ENCODE data around the gene AKAP12.

AKAP12 gene

DNA sequence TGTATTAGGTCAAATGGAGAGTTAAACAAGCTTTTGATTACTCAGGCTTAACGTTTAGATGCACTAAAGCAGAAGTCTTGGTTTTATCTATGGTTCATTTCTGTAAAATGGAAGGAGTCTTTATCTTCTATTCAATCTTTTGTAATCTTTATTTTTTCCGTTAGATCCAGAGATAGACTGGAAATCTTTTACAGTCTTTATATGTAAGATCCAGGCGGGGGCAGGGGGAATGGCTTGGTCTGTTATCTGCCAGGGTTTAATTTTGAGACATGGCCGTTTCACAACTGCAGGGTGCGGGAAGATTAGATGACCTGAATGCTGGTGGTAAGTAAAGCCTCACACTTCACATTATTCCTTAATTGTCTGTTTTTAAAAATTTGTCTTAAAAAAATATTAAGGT, 3.7 kb downstream of the AKAP12 start:
- no peak for DNase-seq
- TF ChIP-seq POLR2A (IDR thresholded peaks at IDR 0.05; ENCODE audit: low read length) (no peak), GATA1 (IDR thresholded peaks at IDR 0.05; ENCODE audit: low read depth, low read length) (no peak)

GRCh38 chr6:151247490-151247889, 7.7 kb downstream of the AKAP12 start:
- no peak for TF ChIP-seq GATA1 (IDR thresholded peaks at IDR 0.05; ENCODE audit: low read depth, low read length)
- no peak for TF ChIP-seq POLR2A (IDR thresholded peaks at IDR 0.05; ENCODE audit: low read length)
- no peak for DNase-seq

GRCh38 chr6:151248295-151248694, 8.5 kb downstream of the AKAP12 start:
- TF ChIP-seq POLR2A (IDR thresholded peaks at IDR 0.05; ENCODE audit: low read length) (no peak), GATA1 (IDR thresholded peaks at IDR 0.05; ENCODE audit: low read depth, low read length) (no peak)
- DNase-seq, result no peak

GRCh38 chr6:151252634-151253033, 12.9 kb downstream of the AKAP12 start:
- DNase-seq, result no peak
- no peak for TF ChIP-seq POLR2A (IDR thresholded peaks at IDR 0.05; ENCODE audit: low read length)
- TF ChIP-seq GATA1 (IDR thresholded peaks at IDR 0.05; ENCODE audit: low read depth, low read length), result no peak

DNA sequence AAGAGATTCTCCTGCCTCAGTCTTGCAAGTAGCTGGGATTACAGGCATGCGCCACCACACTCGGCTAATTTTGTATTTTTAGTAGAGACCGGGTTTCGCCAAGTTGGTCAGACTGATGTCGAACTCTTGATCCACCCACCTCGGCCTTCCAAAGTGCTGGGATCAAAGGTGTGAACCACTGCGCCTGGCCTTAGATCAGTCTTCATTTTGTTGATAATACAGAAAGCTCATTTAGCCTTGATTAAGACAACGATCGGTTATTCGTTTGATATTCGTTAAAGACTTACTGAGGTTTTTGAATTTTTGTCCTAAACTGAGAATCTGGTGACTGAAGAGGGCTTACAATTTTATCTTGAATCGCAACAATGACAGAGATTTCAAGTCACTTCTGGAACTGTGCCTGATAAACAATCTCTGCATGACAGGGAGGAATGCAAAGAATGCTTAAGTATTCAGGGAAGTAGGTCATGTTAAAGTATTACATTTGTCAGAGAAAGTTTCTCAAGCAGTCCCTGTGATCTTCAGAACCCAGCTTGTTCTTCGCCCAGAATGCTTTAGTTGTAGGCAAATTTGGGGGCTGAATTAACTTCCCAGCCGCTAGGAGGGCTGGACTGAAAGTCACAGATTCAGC, 14.8 kb downstream of the AKAP12 start:
- TF ChIP-seq GATA1 (IDR thresholded peaks at IDR 0.05; ENCODE audit: low read depth, low read length) (no peak), POLR2A (IDR thresholded peaks at IDR 0.05; ENCODE audit: low read length) (no peak)
- DNase-seq, result no peak

DNA sequence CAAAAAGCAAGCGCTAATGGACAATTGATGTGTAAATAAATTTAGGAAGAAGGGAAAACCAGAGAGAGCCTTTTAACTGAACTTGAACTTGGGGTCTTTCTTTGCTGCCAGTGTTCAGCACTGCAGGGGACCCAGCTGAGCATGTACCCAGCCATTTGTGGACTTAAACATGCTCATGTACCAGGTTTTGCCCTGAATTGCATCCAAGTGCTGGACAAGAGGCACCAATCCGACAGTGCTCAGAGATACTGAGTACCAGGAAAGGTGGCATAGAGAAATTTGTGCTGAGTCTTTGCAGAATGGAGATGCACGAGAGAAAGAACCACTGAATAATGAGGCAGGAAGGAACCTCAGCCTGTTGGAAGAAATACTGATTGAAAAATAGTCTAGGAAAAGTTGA, 16.0 kb downstream of the AKAP12 start:
- no peak for DNase-seq
- TF ChIP-seq GATA1 (IDR thresholded peaks at IDR 0.05; ENCODE audit: low read depth, low read length) (no peak), POLR2A (IDR thresholded peaks at IDR 0.05; ENCODE audit: low read length) (no peak)

- TF ChIP-seq GATA1 (IDR thresholded peaks at IDR 0.05; ENCODE audit: low read depth, low read length), result no peak
- no peak for TF ChIP-seq POLR2A (IDR thresholded peaks at IDR 0.05; ENCODE audit: low read length)
- DNase-seq, result no peak
Measured at GRCh38 chr6:151257985-151258445, 18.2 kb downstream of the AKAP12 start.

GRCh38 chr6:151260205-151260604, 20.4 kb downstream of the AKAP12 start:
- no peak for DNase-seq

DNA sequence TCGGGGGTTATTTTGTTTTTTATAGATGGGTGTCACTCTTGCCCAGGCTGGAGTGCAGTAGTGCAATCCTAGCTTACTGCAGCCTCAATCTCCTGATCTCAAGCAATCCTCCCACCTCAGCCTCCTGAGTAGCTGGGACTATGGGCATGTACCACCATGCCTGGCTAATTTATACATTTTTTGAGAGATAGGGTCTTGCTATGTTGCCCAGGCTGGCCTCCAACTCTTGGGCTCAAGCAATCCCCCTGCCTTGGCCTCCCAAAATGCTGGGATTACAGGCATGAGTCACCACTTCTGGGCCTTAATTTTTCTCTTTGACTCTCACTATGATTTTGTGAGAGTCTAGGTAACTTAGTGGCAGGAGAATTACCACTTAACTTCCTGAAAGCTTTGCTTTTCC, 23.3 kb downstream of the AKAP12 start:
- no peak for TF ChIP-seq POLR2A (IDR thresholded peaks at IDR 0.05; ENCODE audit: low read length)
- no peak for TF ChIP-seq GATA1 (IDR thresholded peaks at IDR 0.05; ENCODE audit: low read depth, low read length)
- no peak for DNase-seq

More at GRCh38 chr6:151260205-151260604, 20.4 kb downstream of the AKAP12 start:
- TF ChIP-seq GATA1 (IDR thresholded peaks at IDR 0.05; ENCODE audit: low read depth, low read length) (no peak), POLR2A (IDR thresholded peaks at IDR 0.05; ENCODE audit: low read length) (no peak)

DNA sequence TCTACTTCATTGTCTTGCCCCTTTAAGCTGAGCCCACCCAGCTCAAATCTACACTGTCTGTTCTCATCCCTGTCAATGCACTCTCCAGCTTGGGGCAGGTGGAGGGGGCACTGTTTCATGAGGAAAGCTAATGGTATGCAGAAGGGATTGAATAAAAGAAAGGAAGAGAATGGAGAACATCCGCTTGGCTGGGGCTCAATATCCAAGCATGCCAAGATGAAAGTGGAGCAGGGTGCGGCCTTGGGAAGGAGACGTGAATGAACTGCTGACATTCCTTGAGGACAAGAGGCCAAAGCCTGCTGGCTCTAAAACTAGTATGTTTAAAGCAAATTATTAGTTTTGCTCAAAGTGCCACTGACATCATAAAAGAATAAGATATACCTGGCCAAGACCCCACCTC, 24.2 kb downstream of the AKAP12 start:
- no peak for TF ChIP-seq GATA1 (IDR thresholded peaks at IDR 0.05; ENCODE audit: low read depth, low read length)
- TF ChIP-seq POLR2A (IDR thresholded peaks at IDR 0.05; ENCODE audit: low read length), result no peak
- no peak for DNase-seq

GRCh38 chr6:151265282-151265681, 25.5 kb downstream of the AKAP12 start:
- TF ChIP-seq POLR2A (IDR thresholded peaks at IDR 0.05; ENCODE audit: low read length), result no peak
- no peak for TF ChIP-seq GATA1 (IDR thresholded peaks at IDR 0.05; ENCODE audit: low read depth, low read length)
- no peak for DNase-seq

- no peak for DNase-seq
- TF ChIP-seq POLR2A (IDR thresholded peaks at IDR 0.05; ENCODE audit: low read length), result no peak
Measured at GRCh38 chr6:151269321-151269995, 29.7 kb downstream of the AKAP12 start.

- no peak for DNase-seq
- TF ChIP-seq GATA1 (IDR thresholded peaks at IDR 0.05; ENCODE audit: low read depth, low read length) (no peak), POLR2A (IDR thresholded peaks at IDR 0.05; ENCODE audit: low read length) (no peak)
Measured at GRCh38 chr6:151275121-151275520, 35.4 kb downstream of the AKAP12 start.

GRCh38 chr6:151275566-151275965, 35.8 kb downstream of the AKAP12 start:
- no peak for TF ChIP-seq POLR2A (IDR thresholded peaks at IDR 0.05; ENCODE audit: low read length)
- TF ChIP-seq GATA1 (IDR thresholded peaks at IDR 0.05; ENCODE audit: low read depth, low read length), result no peak
- no peak for DNase-seq

- no peak for DNase-seq
- TF ChIP-seq POLR2A (IDR thresholded peaks at IDR 0.05; ENCODE audit: low read length) (no peak), GATA1 (IDR thresholded peaks at IDR 0.05; ENCODE audit: low read depth, low read length) (no peak)
Measured at GRCh38 chr6:151276112-151276740, 36.5 kb downstream of the AKAP12 start.

All from erythroblast (primary cell).